ENCODE data around the gene ALX3. TPM values are rescaled to one million over a fixed set of nuclear protein-coding genes. Genes with fewer than 3 reads are reported as not detected.

ALX3 gene
- total and polyA plus RNA-seq, 2 of the 4 experiments (the other 2 are of a cell fraction) = not detected

DNA sequence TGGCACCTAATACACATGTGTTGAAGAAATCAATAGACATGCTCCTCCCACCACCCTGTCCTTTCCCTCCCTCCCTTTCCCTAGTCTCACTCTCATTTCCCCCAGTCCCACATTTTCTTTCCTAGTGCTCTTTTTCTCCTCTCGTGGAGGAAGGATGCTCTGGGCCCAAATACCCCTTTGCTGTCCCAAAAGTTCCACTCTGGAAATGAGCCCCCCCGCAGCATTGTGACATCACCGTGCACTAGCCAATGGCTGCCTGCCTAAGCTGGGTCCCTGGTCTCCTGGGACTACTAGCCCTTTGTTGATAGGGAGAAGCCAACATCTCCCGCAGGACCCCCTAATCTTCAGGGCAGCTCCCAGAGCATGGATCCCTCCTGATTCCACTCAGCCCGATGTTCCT, 41.7 kb upstream of the ALX3 start, which contains the start of gene UBL4B:
Gene UBL4B (plus strand): TSS at position 301 of the 400 bp plus-strand sequence. CDS start 92 bp downstream, at position 393.
- H3K79me1 ChIP-seq (ENCODE audit: low read depth in 1 of 2, low read length in 2 of 2) = no peaks in the 10 kb centered on the region
- WGBS, 2 experiments (ENCODE audit: extremely low coverage in 2 of 2, insufficient read length in 1 of 2) = 60% methylated on average over 1 of the region's 5 CpGs; no CpG with 5 or more reads in 1 of the 2 experiments
- no peaks in the 10 kb centered on the region for H3K9me3 ChIP-seq (ENCODE audit: control insufficient read depth, insufficient read depth, low read length)
- ChIA-PET CTCF (interaction anchor here (0.5 kb wide), 1 partner anchor 782 kb away, joined by 3 read pairs; no protein-coding TSS in a partner anchor), POLR2A (ENCODE audit: unreplicated experiment) (no interaction called here)
- no peak within 1 kb of the TSS for H3K9ac ChIP-seq (ENCODE audit: low read depth, low read length)
- DNase-seq = no peak
- no peak within 1 kb of the TSS for H2BK5ac ChIP-seq (ENCODE audit: low read depth, low read length, poor library complexity, severe bottlenecking)
- dilution Hi-C loops (cut with HindIII; ENCODE audit: low sequenced_read_pairs, unreplicated experiment) (no loop called here), intact Hi-C loops (cut with micrococcal nuclease) (no loop called here), in situ Hi-C loops (cut with MboI; ENCODE audit: low sequenced_read_pairs) (no loop called here)
- no peak within 1 kb of the TSS for H3K56ac ChIP-seq (ENCODE audit: extremely low read depth, insufficient read depth, low read length)
- no peak within 1 kb of the TSS for H3K4ac ChIP-seq (ENCODE audit: low read depth, low read length)
- ATAC-seq (ENCODE audit: low read depth) = no peak
- TF ChIP-seq CEBPB (IDR thresholded peaks at IDR 0.05; ENCODE audit: low read depth, low read length) = no peak
- TF ChIP-seq, protein P1, sequence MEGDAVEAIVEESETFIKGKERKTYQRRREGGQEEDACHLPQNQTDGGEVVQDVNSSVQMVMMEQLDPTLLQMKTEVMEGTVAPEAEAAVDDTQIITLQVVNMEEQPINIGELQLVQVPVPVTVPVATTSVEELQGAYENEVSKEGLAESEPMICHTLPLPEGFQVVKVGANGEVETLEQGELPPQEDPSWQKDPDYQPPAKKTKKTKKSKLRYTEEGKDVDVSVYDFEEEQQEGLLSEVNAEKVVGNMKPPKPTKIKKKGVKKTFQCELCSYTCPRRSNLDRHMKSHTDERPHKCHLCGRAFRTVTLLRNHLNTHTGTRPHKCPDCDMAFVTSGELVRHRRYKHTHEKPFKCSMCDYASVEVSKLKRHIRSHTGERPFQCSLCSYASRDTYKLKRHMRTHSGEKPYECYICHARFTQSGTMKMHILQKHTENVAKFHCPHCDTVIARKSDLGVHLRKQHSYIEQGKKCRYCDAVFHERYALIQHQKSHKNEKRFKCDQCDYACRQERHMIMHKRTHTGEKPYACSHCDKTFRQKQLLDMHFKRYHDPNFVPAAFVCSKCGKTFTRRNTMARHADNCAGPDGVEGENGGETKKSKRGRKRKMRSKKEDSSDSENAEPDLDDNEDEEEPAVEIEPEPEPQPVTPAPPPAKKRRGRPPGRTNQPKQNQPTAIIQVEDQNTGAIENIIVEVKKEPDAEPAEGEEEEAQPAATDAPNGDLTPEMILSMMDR (conservative IDR thresholded peaks at IDR 0.05; ENCODE audit: low read depth, low read length) = no peak
- no peak for TF ChIP-seq POLR2A (IDR thresholded peaks at IDR 0.05; ENCODE audit: low read depth, low read length)
- TF ChIP-seq, protein P2, sequence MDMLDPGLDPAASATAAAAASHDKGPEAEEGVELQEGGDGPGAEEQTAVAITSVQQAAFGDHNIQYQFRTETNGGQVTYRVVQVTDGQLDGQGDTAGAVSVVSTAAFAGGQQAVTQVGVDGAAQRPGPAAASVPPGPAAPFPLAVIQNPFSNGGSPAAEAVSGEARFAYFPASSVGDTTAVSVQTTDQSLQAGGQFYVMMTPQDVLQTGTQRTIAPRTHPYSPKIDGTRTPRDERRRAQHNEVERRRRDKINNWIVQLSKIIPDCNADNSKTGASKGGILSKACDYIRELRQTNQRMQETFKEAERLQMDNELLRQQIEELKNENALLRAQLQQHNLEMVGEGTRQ (IDR thresholded peaks at IDR 0.05; ENCODE audit: low read depth, low read length) = no peak
- TF ChIP-seq, protein P3, sequence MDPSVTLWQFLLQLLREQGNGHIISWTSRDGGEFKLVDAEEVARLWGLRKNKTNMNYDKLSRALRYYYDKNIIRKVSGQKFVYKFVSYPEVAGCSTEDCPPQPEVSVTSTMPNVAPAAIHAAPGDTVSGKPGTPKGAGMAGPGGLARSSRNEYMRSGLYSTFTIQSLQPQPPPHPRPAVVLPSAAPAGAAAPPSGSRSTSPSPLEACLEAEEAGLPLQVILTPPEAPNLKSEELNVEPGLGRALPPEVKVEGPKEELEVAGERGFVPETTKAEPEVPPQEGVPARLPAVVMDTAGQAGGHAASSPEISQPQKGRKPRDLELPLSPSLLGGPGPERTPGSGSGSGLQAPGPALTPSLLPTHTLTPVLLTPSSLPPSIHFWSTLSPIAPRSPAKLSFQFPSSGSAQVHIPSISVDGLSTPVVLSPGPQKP (IDR thresholded peaks at IDR 0.05; ENCODE audit: borderline replicate concordance, low read depth, low read length) = no peak
- no peak for TF ChIP-seq SMC3 (IDR thresholded peaks at IDR 0.05; ENCODE audit: low read depth, low read length)
- H3K36me3 ChIP-seq (ENCODE audit: control insufficient read depth, insufficient read depth, low read length) = no peaks in the 10 kb centered on the region
- H2AK5ac ChIP-seq (ENCODE audit: low read depth, low read length) = no peak within 1 kb of the TSS
- no peak within 1 kb of the TSS for H2AFZ ChIP-seq (replicated peaks; ENCODE audit: low read length, poor library complexity)
- H2BK120ac ChIP-seq (ENCODE audit: low read depth, low read length) = no peak within 1 kb of the TSS
- no peak within 1 kb of the TSS for H3K18ac ChIP-seq (ENCODE audit: low read depth, low read length)
- no peak within 1 kb of the TSS for H3K14ac ChIP-seq (replicated peaks; ENCODE audit: low read depth, low read length)
- H4K5ac ChIP-seq (ENCODE audit: low read depth, low read length) = no peak within 1 kb of the TSS
- no peak within 1 kb of the TSS for H3K4me3 ChIP-seq (ENCODE audit: insufficient read depth, low read depth, low read length)
- no peaks in the 10 kb centered on the region for H3K4me1 ChIP-seq (ENCODE audit: control insufficient read depth, insufficient read depth, low read length)
- BruUV-seq (replicated peaks) = no TSS peak
- no peaks in the 10 kb centered on the region for H3K9me1 ChIP-seq (ENCODE audit: insufficient read depth, low read length)
- no peak within 1 kb of the TSS for H2BK20ac ChIP-seq (ENCODE audit: low read depth, low read length)
- H4K91ac ChIP-seq (ENCODE audit: insufficient read depth, low read depth, low read length) = no peak within 1 kb of the TSS
- H3K23ac ChIP-seq (ENCODE audit: low read depth, low read length) = no peak within 1 kb of the TSS
- H3K27me3 ChIP-seq (ENCODE audit: control insufficient read depth, insufficient read depth, low read length) = peaks cover 81% of the 10 kb centered on the region
- no peak within 1 kb of the TSS for H3K4me2 ChIP-seq (ENCODE audit: low read depth, low read length)
- no peak within 1 kb of the TSS for H4K8ac ChIP-seq (ENCODE audit: low read depth in 2 of 2, low read length in 2 of 2)
- H2AK9ac ChIP-seq (replicated peaks; ENCODE audit: low read depth, low read length, poor library complexity) = peak within 1 kb of the TSS; percentile 81
- H4K20me1 ChIP-seq (ENCODE audit: insufficient read depth, low read length) = no peaks in the 10 kb centered on the region
- H2BK15ac ChIP-seq (ENCODE audit: low read depth, low read length) = no peak within 1 kb of the TSS
- no peak within 1 kb of the TSS for H3K27ac ChIP-seq (ENCODE audit: insufficient read depth, low read length)
